ENCODE measurements around the gene TSTD1. TPM values are rescaled to one million over a fixed set of nuclear protein-coding genes. Genes with fewer than 3 reads are reported as not detected.
A peak's percentile ranks its signal among the peaks of the same experiment; 100 is the strongest.

The TSTD1 gene
- total and polyA plus RNA-seq, 10 of the 15 experiments (the other 5 are each of a cell fraction or from before 2014, with no cell fraction given) = 33.3 to 145 (median 89.4) TPM

DNA sequence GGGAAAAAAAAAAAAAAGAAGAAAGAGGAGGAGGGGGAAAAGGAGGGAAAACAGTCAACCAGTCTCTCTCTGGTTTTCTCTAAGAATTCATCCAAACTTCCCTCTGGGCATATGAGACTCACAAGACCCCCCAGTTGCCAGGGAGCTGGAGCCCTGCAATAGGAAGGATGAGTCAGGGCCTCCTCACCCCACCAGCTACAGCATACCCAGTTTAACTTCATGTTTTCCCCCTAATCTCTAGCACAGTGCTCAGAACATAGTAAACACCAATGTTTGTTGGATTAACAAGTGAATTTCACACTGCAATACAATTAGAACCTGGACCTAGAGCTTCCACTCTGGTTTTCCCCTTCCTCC is 25.7 kb downstream of the TSTD1 start:
- Histone ChIP-seq H3K4me1 (ENCODE audit: control insufficient read depth, insufficient read depth, low read length) (peaks cover 22% of the 10 kb centered on the region), H3K27ac (ENCODE audit: control insufficient read depth, insufficient read depth) (peak overlapping the region; percentile 97), H3K4me3 (peak overlapping the region; percentile 65), H3K27me3 (replicated peaks in 1 of 2; ENCODE audit: control insufficient read depth in 2 of 2, insufficient read depth in 2 of 2, low read length in 1 of 2) (no peaks in the 10 kb centered on the region), H3K36me3 (ENCODE audit: control insufficient read depth in 2 of 2, insufficient read depth in 2 of 2, low read length in 1 of 2) (no peaks in the 10 kb centered on the region), H3K79me2 (ENCODE audit: control insufficient read depth, insufficient read depth, low read length) (peaks cover 40% of the 10 kb centered on the region), H2AFZ (ENCODE audit: control insufficient read depth, low read depth, low read length) (peak overlapping the region; percentile 83; the same call in 1 of the 2 replicates), H3K4me2 (ENCODE audit: control insufficient read depth, insufficient read depth) (peak overlapping the region; percentile 82), H4K20me1 (ENCODE audit: control insufficient read depth, insufficient read depth) (no peaks in the 10 kb centered on the region), H3K9me3 (replicated peaks; ENCODE audit: control insufficient read depth, insufficient read depth, low read length) (no peaks in the 10 kb centered on the region), H3K9ac (ENCODE audit: control insufficient read depth, insufficient read depth, low read length) (peak overlapping the region; percentile 69)
- ATAC-seq = no peak
- in situ Hi-C loops (cut with MboI) (no loop called here), intact Hi-C loops (cut with micrococcal nuclease; ENCODE audit: unreplicated experiment) (loop anchor here (1.0 to 2.0 kb wide), 2 partner anchors 33 to 56 kb away; partner anchors contain the start of gene ARHGAP30)
- TF ChIP-seq MTA3 (IDR thresholded peaks at IDR 0.05; ENCODE audit: borderline replicate concordance, low read length) (0 out of 2 replicates have a peak, but pooled peaks have one; percentile 6), MTA2 (IDR thresholded peaks at IDR 0.05; ENCODE audit: low read depth) (no peak)
- RAD21 ChIA-PET (ENCODE audit: unreplicated experiment) = interaction anchor here (0.5 to 2.7 kb wide), 10 partner anchors 16 to 153 kb away, joined by 3 to 14 read pairs (median 6); partner anchors contain the start of genes ARHGAP30, KLHDC9, PPOX and TSTD1
- BruUV-seq (replicated peaks) = TSS peak; percentile 57
- DNase-seq (ENCODE audit: low read depth, low spot score) = no peak
- FAIRE-seq = no peak
- POLR2A ChIA-PET = interaction anchor here (0.5 to 6.2 kb wide), 13 partner anchors 9 to 357 kb away, joined by 3 to 31 read pairs (median 5); partner anchors contain the start of genes ARHGAP30, F11R, KLHDC9 and USF1
- SMC1A ChIA-PET (ENCODE audit: uncharacterized antibody, unreplicated experiment) = interaction anchor here (0.7 to 6.6 kb wide), 16 partner anchors 8 to 223 kb away, joined by 3 to 34 read pairs (median 4); partner anchors contain the start of genes ARHGAP30, DEDD, F11R and USF1
- CTCF ChIA-PET = interaction anchor here (0.7 to 3.0 kb wide), 14 partner anchors 15 to 127 kb away, joined by 3 to 15 read pairs (median 4); partner anchors contain the start of genes ITLN2, KLHDC9, TSTD1 and USF1

DNA sequence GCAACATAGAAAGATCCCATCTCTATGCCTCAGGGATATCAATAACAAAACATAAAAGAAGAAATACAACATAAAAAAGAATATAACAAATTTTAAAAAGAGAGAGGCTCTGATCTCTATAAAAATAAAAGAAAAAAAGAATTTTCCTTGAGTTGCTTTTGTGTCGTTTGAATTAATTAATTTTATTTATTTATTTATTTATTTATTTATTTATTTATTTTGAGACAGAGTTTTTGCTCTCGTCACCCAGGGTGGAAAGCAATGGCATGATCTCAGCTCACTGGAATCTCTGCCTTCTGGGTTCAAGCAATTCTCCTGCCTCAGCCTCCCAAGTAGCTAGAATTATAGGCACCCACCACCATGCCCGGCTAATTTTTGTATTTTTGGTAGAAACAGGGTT is 26.3 kb downstream of the TSTD1 start:
- no peaks in the 10 kb centered on the region for H3K27me3 ChIP-seq (replicated peaks in 1 of 2; ENCODE audit: control insufficient read depth in 2 of 2, insufficient read depth in 2 of 2, low read length in 1 of 2)
- ChIA-PET POLR2A (interaction anchor here (0.5 to 6.2 kb wide), 7 partner anchors 14 to 149 kb away, joined by 3 to 31 read pairs (median 5); partner anchors contain the start of genes CD244, KLHDC9 and USF1), SMC1A (ENCODE audit: uncharacterized antibody, unreplicated experiment) (interaction anchor here (0.9 to 6.6 kb wide), 5 partner anchors 9 to 58 kb away, joined by 3 to 34 read pairs (median 6); partner anchors contain the start of gene F11R), RAD21 (ENCODE audit: unreplicated experiment) (interaction anchor here (1.6 to 2.7 kb wide), 3 partner anchors 15 to 154 kb away, joined by 5 to 14 read pairs (median 9); partner anchors contain the start of genes PPOX and TSTD1), CTCF (interaction anchor here (0.8 to 3.0 kb wide), 12 partner anchors 9 to 261 kb away, joined by 3 to 15 read pairs (median 6); partner anchors contain the start of genes F11R, KLHDC9 and USF1)
- peak overlapping the region; percentile 97; the same call in 1 of the 2 replicates for H3K27ac ChIP-seq (ENCODE audit: control insufficient read depth, insufficient read depth)
- 95% methylated on average over 3 of the region's 3 CpGs for WGBS (ENCODE audit: insufficient coverage, insufficient replicate concordance, low lambda C conversion rate, missing lambda C conversion rate)
- no peak for DNase-seq (ENCODE audit: low read depth, low spot score)
- peaks cover 17% of the 10 kb centered on the region for H3K4me1 ChIP-seq (ENCODE audit: control insufficient read depth, insufficient read depth, low read length)
- H3K9ac ChIP-seq (ENCODE audit: control insufficient read depth, insufficient read depth, low read length) = no peak overlapping the region
- no peak for FAIRE-seq
- H3K4me3 ChIP-seq = no peak overlapping the region
- H2AFZ ChIP-seq (ENCODE audit: control insufficient read depth, low read depth, low read length) = no peak overlapping the region
- no peak for ATAC-seq
- H3K9me3 ChIP-seq (replicated peaks; ENCODE audit: control insufficient read depth, insufficient read depth, low read length) = no peaks in the 10 kb centered on the region
- in situ Hi-C loops (cut with MboI) (no loop called here), intact Hi-C loops (cut with micrococcal nuclease; ENCODE audit: unreplicated experiment) (loop anchor here (2.0 kb wide), 1 partner anchor 56 kb away; the partner anchor contains the start of gene ARHGAP30)
- no peak overlapping the region for H3K4me2 ChIP-seq (ENCODE audit: control insufficient read depth, insufficient read depth)
- no peaks in the 10 kb centered on the region for H4K20me1 ChIP-seq (ENCODE audit: control insufficient read depth, insufficient read depth)
- peaks cover 36% of the 10 kb centered on the region for H3K79me2 ChIP-seq (ENCODE audit: control insufficient read depth, insufficient read depth, low read length)
- H3K36me3 ChIP-seq (ENCODE audit: control insufficient read depth in 2 of 2, insufficient read depth in 2 of 2, low read length in 1 of 2) = no peaks in the 10 kb centered on the region
- BruUV-seq (replicated peaks) = no TSS peak
- no peak for TF ChIP-seq ESRRA (IDR thresholded peaks at IDR 0.05; ENCODE audit: low read length)
- no peak for TF ChIP-seq SUZ12 (IDR thresholded peaks at IDR 0.05; ENCODE audit: unreplicated experiment)
- TF ChIP-seq MYB (IDR thresholded peaks at IDR 0.05; ENCODE audit: borderline replicate concordance, low read depth, low read length) = no peak
- TF ChIP-seq, protein P1, sequence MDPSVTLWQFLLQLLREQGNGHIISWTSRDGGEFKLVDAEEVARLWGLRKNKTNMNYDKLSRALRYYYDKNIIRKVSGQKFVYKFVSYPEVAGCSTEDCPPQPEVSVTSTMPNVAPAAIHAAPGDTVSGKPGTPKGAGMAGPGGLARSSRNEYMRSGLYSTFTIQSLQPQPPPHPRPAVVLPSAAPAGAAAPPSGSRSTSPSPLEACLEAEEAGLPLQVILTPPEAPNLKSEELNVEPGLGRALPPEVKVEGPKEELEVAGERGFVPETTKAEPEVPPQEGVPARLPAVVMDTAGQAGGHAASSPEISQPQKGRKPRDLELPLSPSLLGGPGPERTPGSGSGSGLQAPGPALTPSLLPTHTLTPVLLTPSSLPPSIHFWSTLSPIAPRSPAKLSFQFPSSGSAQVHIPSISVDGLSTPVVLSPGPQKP (IDR thresholded peaks at IDR 0.05; ENCODE audit: low read depth, low read length) = no peak
- TF ChIP-seq POLR2AphosphoS2 (IDR thresholded peaks at IDR 0.05; ENCODE audit: low read depth, low read length) = no peak
- TF ChIP-seq, protein P2, sequence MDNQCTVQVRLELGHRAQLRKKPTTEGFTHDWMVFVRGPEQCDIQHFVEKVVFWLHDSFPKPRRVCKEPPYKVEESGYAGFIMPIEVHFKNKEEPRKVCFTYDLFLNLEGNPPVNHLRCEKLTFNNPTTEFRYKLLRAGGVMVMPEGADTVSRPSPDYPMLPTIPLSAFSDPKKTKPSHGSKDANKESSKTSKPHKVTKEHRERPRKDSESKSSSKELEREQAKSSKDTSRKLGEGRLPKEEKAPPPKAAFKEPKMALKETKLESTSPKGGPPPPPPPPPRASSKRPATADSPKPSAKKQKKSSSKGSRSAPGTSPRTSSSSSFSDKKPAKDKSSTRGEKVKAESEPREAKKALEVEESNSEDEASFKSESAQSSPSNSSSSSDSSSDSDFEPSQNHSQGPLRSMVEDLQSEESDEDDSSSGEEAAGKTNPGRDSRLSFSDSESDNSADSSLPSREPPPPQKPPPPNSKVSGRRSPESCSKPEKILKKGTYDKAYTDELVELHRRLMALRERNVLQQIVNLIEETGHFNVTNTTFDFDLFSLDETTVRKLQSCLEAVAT (IDR thresholded peaks at IDR 0.05) = no peak
- TF ChIP-seq, protein P3, sequence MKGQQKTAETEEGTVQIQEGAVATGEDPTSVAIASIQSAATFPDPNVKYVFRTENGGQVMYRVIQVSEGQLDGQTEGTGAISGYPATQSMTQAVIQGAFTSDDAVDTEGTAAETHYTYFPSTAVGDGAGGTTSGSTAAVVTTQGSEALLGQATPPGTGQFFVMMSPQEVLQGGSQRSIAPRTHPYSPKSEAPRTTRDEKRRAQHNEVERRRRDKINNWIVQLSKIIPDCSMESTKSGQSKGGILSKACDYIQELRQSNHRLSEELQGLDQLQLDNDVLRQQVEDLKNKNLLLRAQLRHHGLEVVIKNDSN (IDR thresholded peaks at IDR 0.05; ENCODE audit: borderline replicate concordance, extremely low read length, insufficient read depth, low read depth, low read length) = no peak
- TF ChIP-seq ZNF217 (IDR thresholded peaks at IDR 0.05) = no peak
- TF ChIP-seq RUNX3 (IDR thresholded peaks at IDR 0.05; ENCODE audit: low read length) = no peak
- no peak for TF ChIP-seq SPI1 (IDR thresholded peaks at IDR 0.05; ENCODE audit: borderline replicate concordance, insufficient read depth, low read depth, low read length)
- TF ChIP-seq IKZF2 (IDR thresholded peaks at IDR 0.05) = no peak
